Measurements from ENCODE around the gene NTRK1.

The NTRK1 gene

DNA sequence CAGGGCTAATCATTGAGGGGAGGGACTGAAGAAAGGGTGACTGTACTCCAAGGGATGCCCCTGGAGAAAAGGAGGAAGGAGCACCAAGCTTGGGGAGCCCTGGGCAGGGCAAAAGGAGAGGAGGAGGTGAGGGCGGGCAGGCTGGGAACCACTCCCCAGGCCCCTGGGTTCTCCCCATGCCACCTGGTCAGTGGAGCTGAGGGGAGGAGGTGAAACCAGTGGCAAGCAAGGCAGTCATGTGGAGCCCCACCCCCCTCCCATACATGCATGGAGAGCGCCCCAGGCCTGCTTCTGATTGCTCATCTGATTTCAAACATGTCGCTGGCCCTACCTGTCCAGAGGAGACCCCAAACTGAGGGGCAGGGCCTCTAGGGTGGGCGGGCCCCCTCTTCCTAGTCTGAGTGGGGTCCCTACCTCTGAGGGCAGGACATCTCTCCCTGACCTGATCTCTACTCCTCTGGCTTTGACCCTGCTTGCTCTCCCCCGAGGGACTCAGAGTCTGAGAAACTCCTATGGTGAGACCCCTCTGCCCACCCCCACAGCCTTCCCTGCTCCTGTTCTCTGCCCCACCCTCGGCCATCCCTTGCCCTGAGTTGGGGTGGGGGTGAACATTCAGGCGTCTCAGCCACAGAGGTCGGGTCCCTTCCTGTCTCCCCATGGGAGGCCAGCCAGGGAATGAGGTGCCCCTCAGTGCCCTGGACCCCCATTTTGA, 20.3 kb upstream of the NTRK1 start:
- TF ChIP-seq, protein P1, sequence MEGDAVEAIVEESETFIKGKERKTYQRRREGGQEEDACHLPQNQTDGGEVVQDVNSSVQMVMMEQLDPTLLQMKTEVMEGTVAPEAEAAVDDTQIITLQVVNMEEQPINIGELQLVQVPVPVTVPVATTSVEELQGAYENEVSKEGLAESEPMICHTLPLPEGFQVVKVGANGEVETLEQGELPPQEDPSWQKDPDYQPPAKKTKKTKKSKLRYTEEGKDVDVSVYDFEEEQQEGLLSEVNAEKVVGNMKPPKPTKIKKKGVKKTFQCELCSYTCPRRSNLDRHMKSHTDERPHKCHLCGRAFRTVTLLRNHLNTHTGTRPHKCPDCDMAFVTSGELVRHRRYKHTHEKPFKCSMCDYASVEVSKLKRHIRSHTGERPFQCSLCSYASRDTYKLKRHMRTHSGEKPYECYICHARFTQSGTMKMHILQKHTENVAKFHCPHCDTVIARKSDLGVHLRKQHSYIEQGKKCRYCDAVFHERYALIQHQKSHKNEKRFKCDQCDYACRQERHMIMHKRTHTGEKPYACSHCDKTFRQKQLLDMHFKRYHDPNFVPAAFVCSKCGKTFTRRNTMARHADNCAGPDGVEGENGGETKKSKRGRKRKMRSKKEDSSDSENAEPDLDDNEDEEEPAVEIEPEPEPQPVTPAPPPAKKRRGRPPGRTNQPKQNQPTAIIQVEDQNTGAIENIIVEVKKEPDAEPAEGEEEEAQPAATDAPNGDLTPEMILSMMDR (IDR thresholded peaks at IDR 0.05), result no peak
- H3K4me1 ChIP-seq, result no peaks in the 10 kb centered on the region
- no peak overlapping the region for H3K4me3 ChIP-seq (ENCODE audit: low read depth, low read length)
- H3K9ac ChIP-seq, result no peak overlapping the region
- H3K9me3 ChIP-seq (ENCODE audit: control insufficient read depth, low read length), result no peaks in the 10 kb centered on the region
- H3K79me2 ChIP-seq, result no peaks in the 10 kb centered on the region
- H2AFZ ChIP-seq, result no peak overlapping the region
- H3K4me2 ChIP-seq (ENCODE audit: low read length), result no peak overlapping the region
- H3K36me3 ChIP-seq (ENCODE audit: control insufficient read depth, insufficient read depth, low read length), result no peaks in the 10 kb centered on the region
- H3K27ac ChIP-seq, result no peak overlapping the region
- no peaks in the 10 kb centered on the region for H3K27me3 ChIP-seq (ENCODE audit: control insufficient read depth, insufficient read depth, low read length)

DNA sequence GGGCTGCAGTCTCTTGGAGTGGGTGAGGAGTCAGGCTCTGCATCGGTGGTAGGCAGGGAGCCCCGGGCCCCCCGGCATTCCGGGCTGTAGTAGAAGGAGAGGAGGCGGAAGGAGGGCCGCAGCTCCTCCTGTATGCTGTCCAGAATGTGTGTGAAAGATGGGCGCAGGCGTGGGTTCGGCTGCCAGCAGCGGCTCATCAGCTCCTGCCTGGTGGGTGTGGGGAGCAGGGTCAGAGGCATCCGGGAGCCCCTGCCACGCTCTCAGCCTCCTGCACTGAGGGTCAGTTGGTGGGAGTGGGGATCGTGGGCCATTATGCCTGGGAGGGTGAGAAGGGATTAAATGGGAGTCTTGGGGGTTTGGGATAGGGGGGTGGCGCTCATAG, 19.8 kb upstream of the NTRK1 start:
- H2AFZ ChIP-seq, result no peak overlapping the region
- H3K9ac ChIP-seq, result no peak overlapping the region
- no peaks in the 10 kb centered on the region for H3K4me1 ChIP-seq
- H3K27me3 ChIP-seq (ENCODE audit: control insufficient read depth, insufficient read depth, low read length), result no peaks in the 10 kb centered on the region
- TF ChIP-seq, protein P1 (IDR thresholded peaks at IDR 0.05), result no peak
- no peaks in the 10 kb centered on the region for H3K36me3 ChIP-seq (ENCODE audit: control insufficient read depth, insufficient read depth, low read length)
- no peaks in the 10 kb centered on the region for H3K9me3 ChIP-seq (ENCODE audit: control insufficient read depth, low read length)
- no peaks in the 10 kb centered on the region for H3K79me2 ChIP-seq
- H3K4me3 ChIP-seq (ENCODE audit: low read depth, low read length), result no peak overlapping the region
- no peak overlapping the region for H3K4me2 ChIP-seq (ENCODE audit: low read length)
- H3K27ac ChIP-seq, result no peak overlapping the region

DNA sequence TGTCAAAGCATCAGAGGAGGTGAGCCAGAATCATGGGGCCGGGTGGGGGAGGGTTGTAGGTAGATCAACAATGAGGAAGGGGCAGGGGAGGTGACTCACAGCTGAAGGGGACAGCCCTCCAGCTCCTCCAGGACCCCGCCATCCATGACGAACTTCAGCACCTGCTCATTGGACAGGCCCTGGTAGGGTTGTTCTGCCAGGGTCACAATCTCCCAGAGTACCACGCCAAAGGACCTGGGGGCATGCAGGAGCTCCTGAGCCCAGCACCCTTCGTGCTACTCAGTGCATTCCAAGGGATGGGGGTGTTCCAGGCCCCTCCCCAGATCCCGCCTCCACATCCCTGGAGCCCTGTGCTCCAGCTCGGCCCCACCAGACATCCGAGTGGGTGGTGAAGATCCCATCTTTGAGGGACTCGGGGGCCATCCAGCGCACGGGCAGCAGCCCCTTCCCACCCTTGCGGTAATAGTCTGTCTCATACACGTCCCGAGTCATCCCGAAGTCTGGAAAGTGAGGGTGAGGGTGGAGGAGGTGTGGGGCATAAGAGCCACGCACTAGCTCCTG, 19.3 kb upstream of the NTRK1 start:
- Histone ChIP-seq H3K4me3 (ENCODE audit: low read depth, low read length) (no peak overlapping the region), H3K27me3 (ENCODE audit: control insufficient read depth, insufficient read depth, low read length) (no peaks in the 10 kb centered on the region)

DNA sequence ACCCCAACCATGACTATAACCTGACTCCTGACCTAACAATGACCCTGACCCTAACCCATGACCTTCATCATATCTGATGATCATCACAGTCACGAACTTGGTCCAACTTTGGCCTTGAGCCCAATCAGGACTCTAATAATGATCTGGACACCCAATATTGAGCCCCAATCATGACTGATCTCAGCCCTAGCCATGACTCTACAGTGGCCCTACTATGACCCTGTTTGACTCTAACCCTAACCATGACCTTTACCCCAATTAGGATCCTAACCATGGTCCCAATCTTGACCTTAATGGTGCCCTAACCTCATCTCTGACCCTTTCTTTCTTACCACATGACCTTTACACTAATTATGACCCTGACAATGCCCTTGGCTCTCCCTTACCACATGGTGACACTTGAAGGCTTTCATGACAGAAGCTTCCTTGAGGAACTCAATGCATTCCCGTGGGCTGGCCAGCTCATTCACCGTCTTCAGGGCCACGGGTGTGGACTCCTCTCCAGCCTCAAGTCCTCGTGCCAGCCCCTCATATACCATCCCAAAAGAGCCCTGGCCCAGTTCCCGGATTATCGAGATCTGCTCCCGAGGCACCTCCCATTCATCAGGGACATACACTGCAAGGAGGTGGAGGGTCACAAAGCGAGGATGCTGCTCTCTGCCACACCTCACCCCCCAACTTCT, 17.9 kb upstream of the NTRK1 start:
- no peak overlapping the region for H2AFZ ChIP-seq
- TF ChIP-seq, protein P1 (IDR thresholded peaks at IDR 0.05), result no peak
- H3K4me1 ChIP-seq, result no peaks in the 10 kb centered on the region
- no peaks in the 10 kb centered on the region for H3K36me3 ChIP-seq (ENCODE audit: control insufficient read depth, insufficient read depth, low read length)
- H3K4me3 ChIP-seq (ENCODE audit: low read depth, low read length), result no peak overlapping the region
- H3K27me3 ChIP-seq (ENCODE audit: control insufficient read depth, insufficient read depth, low read length), result no peaks in the 10 kb centered on the region
- no peaks in the 10 kb centered on the region for H3K9me3 ChIP-seq (ENCODE audit: control insufficient read depth, low read length)
- H3K9ac ChIP-seq, result no peak overlapping the region
- no peaks in the 10 kb centered on the region for H3K79me2 ChIP-seq
- H3K27ac ChIP-seq, result no peak overlapping the region
- no peak overlapping the region for H3K4me2 ChIP-seq (ENCODE audit: low read length)

More for the DNA sequence above, 19.3 kb upstream of the NTRK1 start:
- no peaks in the 10 kb centered on the region for H3K9me3 ChIP-seq (ENCODE audit: control insufficient read depth, low read length)
- TF ChIP-seq, protein P1 (IDR thresholded peaks at IDR 0.05), result no peak
- no peak overlapping the region for H3K4me2 ChIP-seq (ENCODE audit: low read length)
- no peak overlapping the region for H3K9ac ChIP-seq
- H3K79me2 ChIP-seq, result no peaks in the 10 kb centered on the region
- H3K27ac ChIP-seq, result no peak overlapping the region
- H3K36me3 ChIP-seq (ENCODE audit: control insufficient read depth, insufficient read depth, low read length), result no peaks in the 10 kb centered on the region
- no peak overlapping the region for H2AFZ ChIP-seq
- H3K4me1 ChIP-seq, result no peaks in the 10 kb centered on the region

All from parathyroid adenoma (tissue), 2 donors.